ENCODE measurements around the gene CORO1A.
A peak's percentile ranks its signal among the peaks of the same experiment; 100 is the strongest.
"Not testable (repeated sequence)": the region's sequence is repeated elsewhere in the genome, so short reads cannot be mapped to it uniquely, and the experiment has no call there.

The CORO1A gene

GRCh38 chr16:30199049-30199448 lies 15.6 kb downstream of the CORO1A start, which contains the start of gene SULT1A3:
Gene SULT1A3, plus strand, starts transcription at chr16:30199255. Its CDS starts 1,474 bp downstream, at chr16:30200729.
- H3K4me3 ChIP-seq (ENCODE audit: low read depth, low read length); in situ Hi-C loops (cut with HindIII; ENCODE audit: low sequenced_read_pairs); DNase-seq (ENCODE audit: low read depth): not testable (repeated sequence)

GRCh38 chr16:30199608-30200343 lies 16.4 kb downstream of the CORO1A start:
- DNase-seq (ENCODE audit: low read depth); H3K4me3 ChIP-seq (ENCODE audit: low read depth, low read length); in situ Hi-C loops (cut with HindIII; ENCODE audit: low sequenced_read_pairs): not testable (repeated sequence)

GRCh38 chr16:30205541-30206236 lies 22.3 kb downstream of the CORO1A start:
- H3K4me3 ChIP-seq (ENCODE audit: low read depth, low read length): peak overlapping the region; percentile 29
- DNase-seq (ENCODE audit: low read depth); in situ Hi-C loops (cut with HindIII; ENCODE audit: low sequenced_read_pairs): not testable (repeated sequence)

DNA sequence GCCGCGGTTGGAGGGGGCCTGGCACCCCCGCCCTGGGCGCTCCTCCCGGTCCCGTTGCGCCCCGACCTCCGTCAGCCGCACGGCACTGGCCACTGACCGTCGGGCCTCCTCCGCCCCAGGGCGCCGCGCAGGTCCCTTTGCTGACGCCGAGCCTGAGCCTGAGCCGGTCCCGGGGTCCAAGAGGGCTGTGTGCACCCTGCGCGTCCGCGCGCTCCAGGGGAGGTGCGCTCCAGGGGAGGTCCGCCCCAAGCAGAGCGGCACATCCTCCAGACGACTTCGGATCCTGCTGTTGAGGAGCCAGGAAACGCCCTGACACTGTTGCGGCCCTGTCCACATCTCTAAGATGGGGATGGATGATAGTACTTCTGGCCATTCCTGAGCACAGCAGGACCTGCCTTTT lies 22.9 kb downstream of the CORO1A start:
- in situ Hi-C loops (cut with HindIII; ENCODE audit: low sequenced_read_pairs): not testable (repeated sequence)

DNA sequence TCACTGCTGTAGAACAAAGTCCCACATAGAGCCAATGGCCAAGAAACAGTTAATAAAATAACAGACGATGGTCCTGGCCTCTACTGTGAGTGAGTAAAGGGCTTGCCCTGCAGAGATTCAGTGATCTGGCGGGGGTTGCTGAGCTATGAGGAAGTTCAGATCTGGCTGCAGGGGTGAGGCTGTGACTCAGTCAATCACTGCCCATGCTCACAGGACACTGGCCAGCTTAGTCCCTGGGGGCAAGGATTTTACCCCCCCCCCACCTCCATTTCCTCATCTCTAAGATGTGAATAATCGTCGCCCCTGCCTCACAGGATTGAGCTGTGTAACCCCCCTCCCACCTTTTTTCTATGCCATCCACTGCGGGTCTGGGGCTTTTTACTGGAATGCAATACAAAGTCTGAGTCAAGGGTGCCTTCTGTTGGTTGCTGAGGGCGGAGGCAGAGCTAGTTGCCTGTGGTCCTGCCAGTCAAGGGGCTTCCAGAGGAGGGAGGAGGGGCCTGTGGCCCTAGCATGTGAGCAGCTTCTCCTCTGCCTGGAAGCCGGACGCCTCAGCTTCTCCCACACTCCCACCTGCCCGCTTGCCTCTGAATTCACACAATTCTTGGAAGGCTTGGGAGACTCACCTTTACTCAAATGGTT lies 23.8 kb downstream of the CORO1A start:
- H3K4me3 ChIP-seq (ENCODE audit: low read depth, low read length); in situ Hi-C loops (cut with HindIII; ENCODE audit: low sequenced_read_pairs); DNase-seq (ENCODE audit: low read depth): not testable (repeated sequence)

More for the DNA sequence above, 22.9 kb downstream of the CORO1A start:
- H3K4me3 ChIP-seq (ENCODE audit: low read depth, low read length): peak overlapping the region; percentile 29
- not testable (repeated sequence) for DNase-seq (ENCODE audit: low read depth)

DNA sequence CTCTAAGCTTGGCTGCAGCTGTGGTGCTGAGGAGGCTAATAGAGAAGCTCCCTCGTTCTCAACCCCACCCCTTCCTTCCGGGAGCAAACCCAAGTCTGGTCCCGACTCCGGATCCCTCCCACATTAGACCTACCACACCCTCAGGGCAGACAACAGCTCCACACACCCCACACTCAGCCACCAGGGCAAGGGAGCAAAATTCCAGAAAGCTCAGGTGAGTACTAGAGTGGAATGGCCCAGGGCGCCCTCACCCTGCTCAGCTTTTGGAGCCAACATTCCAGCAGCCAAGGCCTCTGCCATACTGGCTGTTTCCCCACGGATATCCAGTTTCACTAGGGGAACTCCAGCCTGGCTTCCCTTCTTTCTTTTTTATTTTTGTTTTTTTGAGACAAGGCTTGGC lies 25.6 kb downstream of the CORO1A start:
- in situ Hi-C loops (cut with HindIII; ENCODE audit: low sequenced_read_pairs); H3K4me3 ChIP-seq (ENCODE audit: low read depth, low read length); DNase-seq (ENCODE audit: low read depth): not testable (repeated sequence)

DNA sequence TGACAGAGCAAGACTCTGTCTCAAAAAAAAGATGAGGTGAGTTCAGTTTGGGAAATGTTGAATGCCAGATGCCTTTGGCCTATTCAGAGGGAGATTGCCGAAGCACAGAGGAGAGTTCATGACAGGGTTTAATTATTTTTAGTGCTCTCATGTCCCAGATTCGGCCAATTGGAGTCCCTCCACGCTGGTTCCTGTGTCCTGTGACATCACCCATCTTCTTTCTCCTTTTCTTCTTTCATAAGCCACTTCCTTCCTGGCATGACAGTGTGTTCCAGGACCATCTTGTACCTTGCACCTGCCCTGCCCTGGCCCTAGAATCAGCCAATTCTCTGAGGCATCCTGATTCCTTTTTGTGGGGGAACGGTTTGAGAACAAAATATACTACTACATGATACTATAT lies 28.0 kb downstream of the CORO1A start:
- in situ Hi-C loops (cut with HindIII; ENCODE audit: low sequenced_read_pairs); DNase-seq (ENCODE audit: low read depth): not testable (repeated sequence)

GRCh38 chr16:30217082-30217481 lies 33.7 kb downstream of the CORO1A start:
- H3K4me3 ChIP-seq (ENCODE audit: low read depth, low read length); DNase-seq (ENCODE audit: low read depth); in situ Hi-C loops (cut with HindIII; ENCODE audit: low sequenced_read_pairs): not testable (repeated sequence)

More for the DNA sequence above, 28.0 kb downstream of the CORO1A start:
- not testable (repeated sequence) for H3K4me3 ChIP-seq (ENCODE audit: low read depth, low read length)

Measured in astrocyte of the cerebellum (primary cell).